GM03348 (cell line): ENCODE data around the gene DDX6.

Experiments
- DNase-seq: peaks from one replicate; pipeline ENCODE4 v3.0.0; 2012; ENCODE audit warnings: low spot score

The DDX6 gene

GRCh38 chr11:118699506-118700220, 91.3 kb downstream of the DDX6 start:
- no peak for DNase-seq
